Measurements from ENCODE around the gene DNAJC25.

The DNAJC25 gene

DNA sequence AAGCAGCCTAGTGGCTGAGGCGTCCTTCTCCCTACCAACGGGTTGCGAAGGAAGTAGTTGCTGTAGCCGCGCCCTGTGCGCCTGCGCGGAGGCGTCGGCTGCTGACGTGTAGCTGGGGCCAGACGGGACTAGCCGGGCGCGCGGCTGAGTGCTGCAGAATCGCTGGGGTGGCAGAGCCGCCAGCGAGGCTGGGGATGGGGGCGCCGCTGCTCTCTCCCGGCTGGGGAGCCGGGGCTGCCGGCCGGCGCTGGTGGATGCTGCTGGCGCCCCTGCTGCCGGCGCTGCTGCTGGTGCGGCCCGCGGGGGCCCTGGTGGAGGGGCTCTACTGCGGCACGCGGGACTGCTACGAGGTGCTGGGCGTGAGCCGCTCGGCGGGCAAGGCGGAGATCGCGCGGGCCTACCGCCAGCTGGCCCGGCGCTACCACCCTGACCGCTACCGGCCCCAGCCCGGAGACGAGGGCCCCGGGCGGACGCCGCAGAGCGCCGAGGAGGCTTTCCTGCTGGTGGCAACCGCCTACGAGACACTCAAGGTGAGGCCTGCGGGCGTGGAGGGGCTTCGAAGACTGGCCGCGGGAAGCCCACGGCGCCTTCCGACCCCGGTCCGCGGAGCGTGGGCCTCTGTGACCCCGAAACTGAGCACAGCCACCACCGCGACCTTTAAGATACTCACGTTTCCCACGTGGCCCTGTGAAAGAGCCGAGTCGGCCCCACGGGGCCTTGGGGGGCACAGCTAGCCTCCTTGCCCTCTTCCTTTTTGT, at the start of gene DNAJC25:
Gene DNAJC25 (plus strand): TSS at position 121 of the 758 bp plus-strand sequence. CDS start 74 bp downstream, at position 195.
- Histone ChIP-seq H2AFZ (ENCODE audit: low read length, unreplicated experiment) (peak within 1 kb of the TSS; percentile 99), H3K27ac (ENCODE audit: low read depth, low read length) (peak within 1 kb of the TSS; percentile 41; the same call in 1 of the 2 replicates), H3K79me2 (ENCODE audit: control insufficient read depth, insufficient read depth, low read length, unreplicated experiment) (peaks cover 50% of the 10 kb centered on the region)

DNA sequence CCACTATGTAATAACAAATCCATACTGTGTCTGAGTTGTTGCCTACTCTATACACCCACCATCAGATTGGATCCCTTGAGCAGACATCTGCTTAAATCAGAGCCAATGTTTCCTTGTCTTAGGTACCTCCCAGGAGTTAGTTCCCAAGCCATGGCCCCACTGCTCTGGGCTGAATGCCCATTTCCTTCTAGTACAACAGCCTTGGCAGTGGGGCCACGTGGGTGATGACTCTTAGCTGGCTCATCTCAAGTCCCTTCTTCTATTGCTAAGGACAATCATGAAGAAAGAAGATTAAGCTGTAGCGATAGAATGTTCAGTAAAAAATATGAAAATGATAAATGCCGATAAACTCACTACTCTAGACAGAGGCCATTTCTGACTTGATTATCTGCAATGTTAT, 48.2 kb upstream of the DNAJC25 start:
- H3K36me3 ChIP-seq (ENCODE audit: insufficient read depth, low read length): peaks cover 66% of the 10 kb centered on the region
- H3K79me2 ChIP-seq (ENCODE audit: control insufficient read depth, insufficient read depth, low read length, unreplicated experiment): no peaks in the 10 kb centered on the region
- no peaks in the 10 kb centered on the region for H3K27me3 ChIP-seq (ENCODE audit: insufficient read depth, low read length)
- no peak overlapping the region for H2AFZ ChIP-seq (ENCODE audit: low read length, unreplicated experiment)
- no peak overlapping the region for H3K27ac ChIP-seq (ENCODE audit: low read depth, low read length)
- H3K4me3 ChIP-seq (ENCODE audit: low read depth, low read length): no peak overlapping the region
- H3K4me1 ChIP-seq (ENCODE audit: control insufficient read depth, insufficient read depth, low read length, unreplicated experiment): peaks cover 4% of the 10 kb centered on the region

More for the DNA sequence above, at the start of gene DNAJC25:
- Histone ChIP-seq H3K27me3 (ENCODE audit: insufficient read depth, low read length) (no peaks in the 10 kb centered on the region), H3K4me3 (ENCODE audit: low read depth, low read length) (peak within 1 kb of the TSS; percentile 99), H3K4me1 (ENCODE audit: control insufficient read depth, insufficient read depth, low read length, unreplicated experiment) (peaks cover 34% of the 10 kb centered on the region), H3K36me3 (ENCODE audit: insufficient read depth, low read length) (no peaks in the 10 kb centered on the region)

DNA sequence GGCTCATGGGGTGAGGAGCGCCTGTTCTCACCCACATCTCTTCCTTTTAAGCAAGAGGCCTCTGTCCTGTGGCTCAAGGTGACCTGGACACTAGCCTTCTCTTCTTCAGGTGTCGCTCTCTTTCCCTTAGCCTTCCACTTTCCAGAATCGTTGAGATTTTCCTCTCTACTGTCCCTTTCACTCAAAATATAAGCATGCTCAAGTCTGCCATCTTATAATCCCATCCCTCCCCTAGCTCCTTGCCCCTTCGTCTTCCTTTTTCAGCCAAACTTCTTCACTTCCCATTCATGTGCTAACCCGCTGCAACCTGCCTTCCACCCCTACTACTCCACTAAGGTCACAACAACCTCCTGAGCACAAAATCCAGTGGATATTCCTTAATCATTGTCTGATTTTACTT, 44.8 kb upstream of the DNAJC25 start:
- H2AFZ ChIP-seq (ENCODE audit: low read length, unreplicated experiment): no peak overlapping the region
- H3K27ac ChIP-seq (ENCODE audit: low read depth, low read length): no peak overlapping the region
- H3K4me3 ChIP-seq (ENCODE audit: low read depth, low read length): no peak overlapping the region
- H3K36me3 ChIP-seq (ENCODE audit: insufficient read depth, low read length): peaks cover 52% of the 10 kb centered on the region
- no peaks in the 10 kb centered on the region for H3K27me3 ChIP-seq (ENCODE audit: insufficient read depth, low read length)
- no peaks in the 10 kb centered on the region for H3K79me2 ChIP-seq (ENCODE audit: control insufficient read depth, insufficient read depth, low read length, unreplicated experiment)
- peaks cover 4% of the 10 kb centered on the region for H3K4me1 ChIP-seq (ENCODE audit: control insufficient read depth, insufficient read depth, low read length, unreplicated experiment)

DNA sequence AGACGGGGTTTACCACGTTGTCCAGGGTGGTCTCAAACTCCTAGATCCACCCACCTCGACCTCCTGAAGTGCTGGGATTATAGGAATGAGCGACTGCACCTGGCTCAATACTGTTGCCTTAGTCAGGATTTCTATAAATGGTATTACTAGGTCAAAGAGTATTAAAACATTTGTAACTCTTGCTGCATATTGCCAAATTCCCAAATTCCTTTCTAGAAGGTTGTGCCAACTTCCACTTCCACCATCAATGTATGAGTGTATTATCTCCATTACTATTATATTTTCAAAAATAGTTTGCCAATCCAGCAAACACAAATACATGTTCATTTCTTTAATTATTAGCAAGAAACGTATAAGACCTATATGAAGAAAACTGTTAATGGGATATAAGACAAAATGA, 42.3 kb upstream of the DNAJC25 start:
- Histone ChIP-seq H3K27me3 (ENCODE audit: insufficient read depth, low read length) (no peaks in the 10 kb centered on the region), H2AFZ (ENCODE audit: low read length, unreplicated experiment) (no peak overlapping the region), H3K4me1 (ENCODE audit: control insufficient read depth, insufficient read depth, low read length, unreplicated experiment) (no peaks in the 10 kb centered on the region), H3K79me2 (ENCODE audit: control insufficient read depth, insufficient read depth, low read length, unreplicated experiment) (no peaks in the 10 kb centered on the region), H3K36me3 (ENCODE audit: insufficient read depth, low read length) (peaks cover 48% of the 10 kb centered on the region), H3K27ac (ENCODE audit: low read depth, low read length) (no peak overlapping the region), H3K4me3 (ENCODE audit: low read depth, low read length) (no peak overlapping the region)

DNA sequence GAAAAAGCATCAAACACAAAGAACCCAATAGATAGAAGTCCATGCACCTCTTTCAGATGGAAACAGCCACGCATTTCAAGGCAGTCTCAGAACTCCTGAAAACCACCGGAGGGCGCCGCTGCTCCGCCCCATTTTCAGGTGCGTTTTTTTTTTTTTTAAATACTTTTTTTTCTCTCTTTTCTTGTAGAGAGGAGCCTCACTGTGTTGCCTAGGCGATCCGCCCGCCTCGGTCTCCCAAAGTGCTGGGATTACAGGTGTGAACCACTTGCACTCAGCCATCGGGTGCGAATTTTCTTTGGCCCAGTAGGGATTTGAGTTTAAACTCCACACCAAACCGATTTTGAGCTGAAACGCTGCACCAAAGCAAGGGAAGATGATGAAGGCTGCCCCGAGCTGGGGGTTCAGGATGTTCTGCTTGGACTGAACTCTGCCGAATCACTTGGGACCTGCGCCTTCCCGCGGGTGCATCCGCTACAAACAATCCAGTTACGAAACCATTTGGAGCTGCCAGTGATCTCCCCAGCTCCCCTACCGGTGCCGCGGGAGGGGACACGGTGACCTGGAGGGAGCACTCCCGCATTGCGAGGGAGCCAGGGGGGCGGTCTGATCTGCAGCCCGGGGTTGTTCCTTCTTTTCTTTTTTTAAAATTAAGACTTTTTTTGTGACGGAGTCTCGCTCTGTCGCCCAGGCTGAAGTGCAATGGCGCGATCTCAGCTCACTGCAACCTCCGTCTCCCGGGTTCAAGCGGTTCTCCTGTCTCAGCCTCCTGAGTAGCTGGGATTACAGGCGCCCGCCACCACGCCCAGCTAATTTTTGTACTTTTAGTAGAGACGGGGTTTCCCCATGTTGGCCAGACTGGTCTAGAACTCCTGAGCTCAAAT, 33.0 kb upstream of the DNAJC25 start:
- peak overlapping the region; percentile 78 for H3K27ac ChIP-seq (ENCODE audit: low read depth, low read length)
- no peaks in the 10 kb centered on the region for H3K27me3 ChIP-seq (ENCODE audit: insufficient read depth, low read length)
- peak overlapping the region; percentile 92 for H2AFZ ChIP-seq (ENCODE audit: low read length, unreplicated experiment)
- peak overlapping the region; percentile 97 for H3K4me3 ChIP-seq (ENCODE audit: low read depth, low read length)
- peaks cover 26% of the 10 kb centered on the region for H3K79me2 ChIP-seq (ENCODE audit: control insufficient read depth, insufficient read depth, low read length, unreplicated experiment)
- peaks cover 21% of the 10 kb centered on the region for H3K36me3 ChIP-seq (ENCODE audit: insufficient read depth, low read length)
- H3K4me1 ChIP-seq (ENCODE audit: control insufficient read depth, insufficient read depth, low read length, unreplicated experiment): peaks cover 14% of the 10 kb centered on the region

DNA sequence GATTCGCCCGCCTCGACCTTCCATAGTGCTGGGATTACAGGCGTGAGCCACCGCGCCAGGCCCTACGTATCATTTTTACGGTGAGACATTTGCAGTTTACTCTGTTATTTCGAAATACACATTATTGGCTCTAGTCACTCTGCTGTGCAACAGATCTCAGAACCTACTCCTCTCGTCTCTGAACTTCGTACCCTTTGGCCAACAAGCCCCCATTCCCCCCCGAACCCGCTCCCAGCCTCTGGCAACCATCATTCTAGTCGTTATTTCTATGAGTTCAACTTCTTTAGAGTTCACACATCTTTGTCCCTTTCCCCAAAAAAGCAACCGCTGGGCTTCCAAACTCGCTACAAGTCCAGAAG, 32.4 kb upstream of the DNAJC25 start:
- Histone ChIP-seq H3K79me2 (ENCODE audit: control insufficient read depth, insufficient read depth, low read length, unreplicated experiment) (peaks cover 26% of the 10 kb centered on the region), H3K4me3 (ENCODE audit: low read depth, low read length) (peak overlapping the region; percentile 97), H3K27ac (ENCODE audit: low read depth, low read length) (peak overlapping the region; percentile 78), H2AFZ (ENCODE audit: low read length, unreplicated experiment) (peak overlapping the region; percentile 92), H3K4me1 (ENCODE audit: control insufficient read depth, insufficient read depth, low read length, unreplicated experiment) (peaks cover 14% of the 10 kb centered on the region), H3K36me3 (ENCODE audit: insufficient read depth, low read length) (peaks cover 16% of the 10 kb centered on the region), H3K27me3 (ENCODE audit: insufficient read depth, low read length) (no peaks in the 10 kb centered on the region)

DNA sequence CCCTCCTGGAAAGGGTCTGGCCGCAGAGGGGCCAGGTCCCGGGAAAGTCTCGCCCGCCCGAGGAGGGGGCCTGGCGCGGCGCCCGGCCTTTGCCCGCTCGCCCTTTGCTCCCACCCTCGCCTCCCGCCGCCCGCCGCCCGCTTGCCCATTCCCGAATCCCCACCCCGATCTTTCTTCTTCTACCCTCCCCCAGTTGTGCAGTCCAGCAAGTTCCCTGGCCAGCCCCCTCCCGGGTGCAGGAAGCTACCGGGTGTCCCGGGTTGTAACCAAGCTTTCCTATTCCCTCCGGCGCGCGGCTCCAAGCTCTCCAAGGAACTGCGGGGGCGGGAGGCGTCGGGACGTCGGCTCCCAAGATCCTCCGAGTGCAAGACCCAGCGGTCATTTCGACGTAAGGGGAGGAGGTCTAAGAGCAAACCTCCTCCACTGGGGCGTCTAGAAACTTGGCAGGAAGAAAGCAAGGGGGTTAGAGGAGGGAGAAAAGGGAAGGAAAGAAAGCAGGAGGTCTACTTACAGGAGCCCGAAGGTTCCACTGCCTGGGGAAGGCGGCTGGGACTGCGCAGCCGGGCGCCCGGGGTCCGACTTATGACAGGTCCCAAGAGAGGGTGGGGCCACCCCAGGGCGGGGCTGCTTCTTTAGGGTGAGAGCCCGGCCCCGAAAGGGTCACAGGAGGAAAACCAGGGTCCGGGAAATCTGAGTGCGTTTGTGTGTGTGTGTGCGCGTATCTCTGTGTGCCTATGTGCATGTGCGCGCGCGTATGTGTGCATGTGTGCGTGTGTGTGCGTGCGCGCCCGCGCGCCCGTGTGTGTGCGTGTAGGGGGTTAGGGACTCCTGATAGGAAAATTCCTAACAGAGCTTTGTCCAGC, 31.8 kb upstream of the DNAJC25 start, which contains the start of gene PTGR1:
Gene PTGR1 (minus strand): TSS at position 556 of the 863 bp plus-strand sequence. CDS start 2,225 bp downstream, outside the sequence.
- peak within 1 kb of the TSS; percentile 97 for H3K4me3 ChIP-seq (ENCODE audit: low read depth, low read length)
- peaks cover 23% of the 10 kb centered on the region for H3K79me2 ChIP-seq (ENCODE audit: control insufficient read depth, insufficient read depth, low read length, unreplicated experiment)
- peak within 1 kb of the TSS; percentile 92 for H2AFZ ChIP-seq (ENCODE audit: low read length, unreplicated experiment)
- H3K36me3 ChIP-seq (ENCODE audit: insufficient read depth, low read length): peaks cover 14% of the 10 kb centered on the region
- no peaks in the 10 kb centered on the region for H3K27me3 ChIP-seq (ENCODE audit: insufficient read depth, low read length)
- H3K4me1 ChIP-seq (ENCODE audit: control insufficient read depth, insufficient read depth, low read length, unreplicated experiment): peaks cover 14% of the 10 kb centered on the region
- H3K27ac ChIP-seq (ENCODE audit: low read depth, low read length): peak within 1 kb of the TSS; percentile 78

DNA sequence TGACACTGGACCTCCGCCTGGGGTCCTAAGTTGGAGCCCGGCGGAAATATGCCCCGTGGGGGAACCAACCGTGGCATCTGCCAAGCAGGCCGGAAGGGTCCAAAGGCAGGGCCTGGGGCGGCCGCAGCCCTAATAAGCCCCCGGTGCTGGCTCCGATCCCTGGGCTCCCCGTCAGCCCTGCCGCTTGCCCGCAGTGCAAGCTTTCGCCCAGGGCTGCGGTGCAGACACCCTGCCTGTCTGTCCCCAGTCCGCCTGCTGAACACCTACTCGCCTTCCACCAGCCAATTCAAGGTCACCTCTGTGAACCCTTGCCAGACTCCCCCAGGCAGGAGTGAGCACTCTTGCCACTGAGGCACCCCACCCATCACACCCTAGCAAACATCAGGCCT, 31.2 kb upstream of the DNAJC25 start:
- H2AFZ ChIP-seq (ENCODE audit: low read length, unreplicated experiment): peak overlapping the region; percentile 92
- no peaks in the 10 kb centered on the region for H3K27me3 ChIP-seq (ENCODE audit: insufficient read depth, low read length)
- H3K4me3 ChIP-seq (ENCODE audit: low read depth, low read length): peak overlapping the region; percentile 97
- H3K27ac ChIP-seq (ENCODE audit: low read depth, low read length): peak overlapping the region; percentile 78
- H3K79me2 ChIP-seq (ENCODE audit: control insufficient read depth, insufficient read depth, low read length, unreplicated experiment): peaks cover 22% of the 10 kb centered on the region
- H3K4me1 ChIP-seq (ENCODE audit: control insufficient read depth, insufficient read depth, low read length, unreplicated experiment): peaks cover 14% of the 10 kb centered on the region
- H3K36me3 ChIP-seq (ENCODE audit: insufficient read depth, low read length): peaks cover 14% of the 10 kb centered on the region

DNA sequence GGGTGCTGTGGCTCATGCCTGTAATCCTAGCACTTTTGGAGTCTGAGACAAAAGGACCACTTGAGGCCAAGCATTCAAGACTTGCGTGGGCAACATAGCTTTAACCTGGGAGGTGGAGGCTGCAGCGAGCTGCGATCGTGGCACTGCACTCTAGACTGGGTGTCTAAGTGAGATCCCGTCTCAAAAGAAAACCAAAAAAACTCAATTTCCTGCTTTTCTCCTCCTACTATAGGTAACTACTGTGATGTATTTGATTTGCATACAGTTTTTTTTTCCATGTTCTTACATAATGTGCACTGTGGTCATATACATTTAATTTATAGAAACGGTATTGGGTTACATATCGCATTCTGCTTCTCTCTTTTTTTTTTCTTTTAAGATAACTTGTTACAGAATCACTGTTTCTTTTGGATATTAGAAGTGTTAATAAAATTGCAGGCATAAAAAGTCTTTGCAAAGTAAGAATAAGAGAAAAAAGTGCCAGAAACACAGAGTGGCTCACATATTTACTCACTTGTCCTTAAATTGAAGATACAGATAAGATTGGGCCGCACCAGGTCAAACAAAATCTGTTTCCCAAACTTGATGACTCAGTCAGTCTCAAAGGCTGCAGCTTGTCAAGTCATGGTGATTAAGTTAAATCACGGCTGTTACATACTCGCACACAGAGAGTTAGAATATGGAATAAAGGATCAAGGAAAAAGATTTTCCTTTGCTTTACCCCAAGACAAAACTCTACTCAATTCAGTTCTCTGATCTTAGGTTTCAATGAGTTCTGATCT, 29.7 kb upstream of the DNAJC25 start:
- Histone ChIP-seq H3K79me2 (ENCODE audit: control insufficient read depth, insufficient read depth, low read length, unreplicated experiment) (peaks cover 22% of the 10 kb centered on the region), H3K4me3 (ENCODE audit: low read depth, low read length) (no peak overlapping the region), H3K27ac (ENCODE audit: low read depth, low read length) (peak overlapping the region; percentile 87), H3K4me1 (ENCODE audit: control insufficient read depth, insufficient read depth, low read length, unreplicated experiment) (peaks cover 14% of the 10 kb centered on the region), H2AFZ (ENCODE audit: low read length, unreplicated experiment) (peak overlapping the region; percentile 61), H3K36me3 (ENCODE audit: insufficient read depth, low read length) (peaks cover 9% of the 10 kb centered on the region), H3K27me3 (ENCODE audit: insufficient read depth, low read length) (no peaks in the 10 kb centered on the region)

All from ACC112 (cell line).